HK-2 (cell line): Measurements from ENCODE around the gene KRT71.
"Not testable (repeated sequence)": the region's sequence is repeated elsewhere in the genome, so short reads cannot be mapped to it uniquely, and the experiment has no call there.

ENCODE experiments used
- DNase-seq: peaks from one replicate; pipeline ENCODE4 v3.0.0-alpha.2; 2018; ENCODE audit not compliant: unreplicated experiment

Gene KRT71

GRCh38 chr12:52521568-52522266, 31.2 kb downstream of the KRT71 start:
- no peak for DNase-seq

GRCh38 chr12:52521175-52521567, 31.8 kb downstream of the KRT71 start:
- DNase-seq: no peak

GRCh38 chr12:52519826-52520662, 32.9 kb downstream of the KRT71 start, which contains the start of gene KRT5:
TSS of gene KRT5 (minus strand) at chr12:52520394. CDS start at chr12:52520296, 98 bp downstream.
- DNase-seq: no peak

- no peak for DNase-seq
Measured at GRCh38 chr12:52519387-52519703, 33.6 kb downstream of the KRT71 start.

- no peak for DNase-seq
Measured at GRCh38 chr12:52518574-52519386, 34.2 kb downstream of the KRT71 start.

- no peak for DNase-seq
Measured at GRCh38 chr12:52517888-52518287, 35.1 kb downstream of the KRT71 start.

- DNase-seq: no peak
Measured at GRCh38 chr12:52517005-52517835, 35.7 kb downstream of the KRT71 start.

GRCh38 chr12:52515927-52516831, 36.8 kb downstream of the KRT71 start:
- no peak for DNase-seq

GRCh38 chr12:52515319-52515646, 37.7 kb downstream of the KRT71 start:
- no peak for DNase-seq

- DNase-seq: no peak
Measured at GRCh38 chr12:52514471-52515318, 38.2 kb downstream of the KRT71 start.

GRCh38 chr12:52513736-52514135, 39.2 kb downstream of the KRT71 start:
- no peak for DNase-seq

- no peak for DNase-seq
Measured at GRCh38 chr12:52508211-52508610, 44.7 kb downstream of the KRT71 start.

- DNase-seq: no peak
Measured at GRCh38 chr12:52506858-52507715, 45.9 kb downstream of the KRT71 start.

- DNase-seq: no peak
Measured at GRCh38 chr12:52502877-52503276, 50.1 kb downstream of the KRT71 start.

- no peak for DNase-seq
Measured at GRCh38 chr12:52501490-52501889, 51.5 kb downstream of the KRT71 start.

- not testable (repeated sequence) for DNase-seq
Measured at GRCh38 chr12:52500574-52500973, 52.4 kb downstream of the KRT71 start.

GRCh38 chr12:52499806-52500560, 53.0 kb downstream of the KRT71 start:
- no peak for DNase-seq

GRCh38 chr12:52498946-52499345, 54.0 kb downstream of the KRT71 start:
- no peak for DNase-seq
